GM12891 (cell line): ENCODE results near the gene GLS.

ENCODE experiments used
- POLR2A ChIP-seq: IDR thresholded peaks from 2 replicates; pipeline ENCODE4 v1.6.1; 2011; ENCODE audit warnings: low read depth, low read length, control low read depth
- POLR2AphosphoS5 ChIP-seq: IDR thresholded peaks from 2 replicates; pipeline ENCODE4 v1.6.1; 2011; ENCODE audit warnings: low read depth, low read length, control low read depth
- TAF1 ChIP-seq: IDR thresholded peaks from 2 replicates; pipeline ENCODE4 v1.6.1; 2011; ENCODE audit warnings: low read depth, low read length, control low read depth

DNA sequence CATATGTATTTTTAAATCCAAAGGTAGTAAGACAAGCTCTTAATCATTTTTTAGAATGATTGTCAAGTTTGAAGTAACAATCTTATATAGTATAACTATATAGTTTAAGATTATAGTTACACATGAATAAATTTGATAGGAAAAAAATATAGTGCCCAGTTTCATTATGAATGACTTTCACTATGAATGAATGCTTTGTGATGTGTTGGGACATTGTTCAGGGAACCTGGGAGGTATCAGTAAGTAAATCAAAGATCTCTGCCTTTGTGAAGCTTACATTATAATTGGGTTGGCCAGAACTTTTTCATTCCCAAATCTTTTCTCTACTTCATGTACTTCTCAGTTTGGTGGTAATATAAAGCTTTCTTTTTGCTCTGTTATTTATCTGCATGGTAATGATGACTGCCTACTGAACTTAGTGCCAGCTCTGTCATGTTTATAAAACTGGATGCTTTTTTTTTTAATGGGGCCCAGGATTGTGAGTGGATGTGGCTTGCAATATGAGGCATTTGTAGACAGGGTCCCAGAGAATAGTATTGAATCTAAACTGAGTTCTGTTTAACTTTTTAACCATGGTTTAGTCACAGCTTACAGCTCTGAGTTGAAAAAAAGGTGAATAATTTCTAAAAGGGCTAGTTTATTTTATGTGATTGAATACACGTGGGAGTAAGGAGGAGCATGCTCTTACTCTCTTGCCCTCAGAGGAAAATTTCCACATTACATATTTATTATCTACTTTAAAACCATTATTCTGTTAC is 23.3 kb downstream of the GLS start:
- TF ChIP-seq POLR2AphosphoS5 (no peak), TAF1 (no peak), POLR2A (no peak)
